LNCAP (cell line): ENCODE results near the gene VIL1.
A peak's percentile ranks its signal among the peaks of the same experiment; 100 is the strongest.

ENCODE experiments used
- CTCF ChIP-seq: fragments of 450-650 bp; IDR thresholded peaks from 2 replicates; pipeline ENCODE4 v1.5.1; 2017; ENCODE audit warnings: mild to moderate bottlenecking

Gene VIL1

GRCh38 chr2:218395456-218395825 is 23.5 kb upstream of the VIL1 start:
- no peak for TF ChIP-seq CTCF

- TF ChIP-seq CTCF, result peak; percentile 83
These were observed 22.9 kb upstream of the VIL1 start for GRCh38 chr2:218395826-218396687.

GRCh38 chr2:218396688-218397462 is 22.0 kb upstream of the VIL1 start:
- no peak for TF ChIP-seq CTCF

GRCh38 chr2:218397463-218397819 is 21.5 kb upstream of the VIL1 start:
- no peak for TF ChIP-seq CTCF

GRCh38 chr2:218397820-218398436 is 21.0 kb upstream of the VIL1 start:
- TF ChIP-seq CTCF, result no peak

GRCh38 chr2:218398437-218399390 is 20.2 kb upstream of the VIL1 start:
- TF ChIP-seq CTCF, result no peak
